RWPE1 (cell line): ENCODE measurements around the gene ST3GAL3.
A peak's percentile ranks its signal among the peaks of the same experiment; 100 is the strongest.

ENCODE experiments used
- CTCF ChIA-PET: fragments of 350-600 bp; sonication (Branson Sonifier 250); formaldehyde crosslinking; extraction: SDS; loops from one replicate; lab custom pipeline; 2021; lab: Yijun Ruan, JAX
- POLR2A ChIA-PET: fragments of 400-600 bp; formaldehyde crosslinking; extraction: SDS; loops from one replicate; lab custom pipeline; 2020; ENCODE audit warnings: antibody characterized with exemption; ENCODE audit not compliant: low non-redundant PET; lab: Yijun Ruan, JAX
- DNase-seq: peaks from one replicate; pipeline ENCODE4 v3.0.0; 2012; ENCODE audit warnings: low spot score
- H3K27ac ChIP-seq: fragments of 450-650 bp; 2 replicates; pipeline ENCODE4 v1.5.1; 2017
- CTCF ChIP-seq: fragments of 450-650 bp; conservative IDR thresholded peaks from 2 replicates; pipeline ENCODE4 v1.5.1; 2017; ENCODE audit warnings: low read depth, mild to moderate bottlenecking

The ST3GAL3 gene

GRCh38 chr1:43705982-43706597 lies 1.2 kb upstream of the ST3GAL3 start:
- TF ChIP-seq CTCF, result no peak
- POLR2A ChIA-PET, result interaction anchor here (0.5 to 0.6 kb wide), 2 partner anchors 322 to 919 kb away, joined by 3 to 9 read pairs; no protein-coding TSS in a partner anchor
- CTCF ChIA-PET, result interaction anchor here (0.6 to 1.0 kb wide), 7 partner anchors 40 to 479 kb away, joined by 3 to 5 read pairs (median 4); no protein-coding TSS in a partner anchor
- H3K27ac ChIP-seq, result peak overlapping the region; percentile 91
- DNase-seq, result no peak

GRCh38 chr1:43706598-43707189 lies 642 bp upstream of the ST3GAL3 start:
- TF ChIP-seq CTCF, result no peak
- ChIA-PET CTCF (interaction anchor here (0.6 to 0.7 kb wide), 6 partner anchors 41 to 480 kb away, joined by 3 to 5 read pairs (median 4); no protein-coding TSS in a partner anchor), POLR2A (interaction anchor here (0.5 kb wide), 1 partner anchor 322 kb away, joined by 9 read pairs; no protein-coding TSS in a partner anchor)
- DNase-seq, result no peak
- H3K27ac ChIP-seq, result peak overlapping the region; percentile 91

DNA sequence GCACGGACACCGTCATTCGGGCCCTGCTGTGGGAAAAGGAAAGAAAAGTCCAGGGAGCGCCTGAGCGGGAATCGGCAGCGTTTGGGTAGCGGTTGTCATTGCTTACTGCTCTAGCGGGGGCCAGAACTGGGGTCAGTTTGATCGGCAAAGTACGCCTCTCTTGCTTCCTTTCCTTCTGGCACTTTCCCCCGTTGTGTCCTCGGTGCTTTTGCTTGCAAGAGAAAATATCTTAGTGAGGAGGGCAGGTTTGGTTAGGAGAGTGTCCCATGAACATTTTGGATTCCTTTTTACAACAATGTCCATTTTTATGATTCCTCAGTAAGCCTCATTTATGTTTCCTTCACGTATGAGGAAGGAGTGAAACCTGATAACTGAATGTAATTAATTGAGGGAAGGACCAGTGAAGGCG lies 670 bp downstream of the ST3GAL3 start:
- H3K27ac ChIP-seq, result peak overlapping the region; percentile 91
- ChIA-PET POLR2A (no interaction called here), CTCF (no interaction called here)
- peak; percentile 33 for DNase-seq
- no peak for TF ChIP-seq CTCF

- ChIA-PET CTCF (interaction anchor here (0.5 kb wide), 1 partner anchor 1007 kb away, joined by 4 read pairs; no protein-coding TSS in a partner anchor), POLR2A (no interaction called here)
- peak; percentile 36 for DNase-seq
- no peak for TF ChIP-seq CTCF
- H3K27ac ChIP-seq, result no peak overlapping the region
These were observed 3.7 kb downstream of the ST3GAL3 start for GRCh38 chr1:43711049-43711448.

- no peak overlapping the region for H3K27ac ChIP-seq
- ChIA-PET CTCF (interaction anchor here (0.6 kb wide), 1 partner anchor 68 kb away, joined by 4 read pairs; no protein-coding TSS in a partner anchor), POLR2A (no interaction called here)
- no peak for TF ChIP-seq CTCF
- peak; percentile 74 for DNase-seq
These were observed 4.4 kb downstream of the ST3GAL3 start for GRCh38 chr1:43711524-43712386.
